Vagina (tissue), 2 donors: Measurements from ENCODE around the gene MGME1.

Source experiments
- POLR2AphosphoS5 ChIP-seq, 2 donors: sonication (generic); formaldehyde crosslinking; IDR thresholded peaks; one replicate each; pipeline ENCODE4 v1.9.0; 2017; ENCODE audit warnings: antibody characterized with exemption in 2 of 2, mild to moderate bottlenecking in 2 of 2, low read depth in 1 of 2; ENCODE audit not compliant: insufficient read depth in 1 of 2
- TF ChIP-seq, protein P1 (sequence below), 3 experiments: fragments of 450-650 bp in 2 of 3; fragments of 200-600 bp in 1 of 3; sonication (generic) in 1 of 3; IDR thresholded peaks; one replicate each; pipeline ENCODE4 v1.5.1; 2017 to 2019; ENCODE audit warnings: antibody characterized with exemption in 3 of 3, mild to moderate bottlenecking in 2 of 3, moderate library complexity in 2 of 3

- TF ChIP-seq, protein P1, sequence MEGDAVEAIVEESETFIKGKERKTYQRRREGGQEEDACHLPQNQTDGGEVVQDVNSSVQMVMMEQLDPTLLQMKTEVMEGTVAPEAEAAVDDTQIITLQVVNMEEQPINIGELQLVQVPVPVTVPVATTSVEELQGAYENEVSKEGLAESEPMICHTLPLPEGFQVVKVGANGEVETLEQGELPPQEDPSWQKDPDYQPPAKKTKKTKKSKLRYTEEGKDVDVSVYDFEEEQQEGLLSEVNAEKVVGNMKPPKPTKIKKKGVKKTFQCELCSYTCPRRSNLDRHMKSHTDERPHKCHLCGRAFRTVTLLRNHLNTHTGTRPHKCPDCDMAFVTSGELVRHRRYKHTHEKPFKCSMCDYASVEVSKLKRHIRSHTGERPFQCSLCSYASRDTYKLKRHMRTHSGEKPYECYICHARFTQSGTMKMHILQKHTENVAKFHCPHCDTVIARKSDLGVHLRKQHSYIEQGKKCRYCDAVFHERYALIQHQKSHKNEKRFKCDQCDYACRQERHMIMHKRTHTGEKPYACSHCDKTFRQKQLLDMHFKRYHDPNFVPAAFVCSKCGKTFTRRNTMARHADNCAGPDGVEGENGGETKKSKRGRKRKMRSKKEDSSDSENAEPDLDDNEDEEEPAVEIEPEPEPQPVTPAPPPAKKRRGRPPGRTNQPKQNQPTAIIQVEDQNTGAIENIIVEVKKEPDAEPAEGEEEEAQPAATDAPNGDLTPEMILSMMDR (IDR thresholded peaks at IDR 0.05) = no peak
- peak; percentile 95 to 96 for TF ChIP-seq POLR2AphosphoS5 (IDR thresholded peaks at IDR 0.05; ENCODE audit: insufficient read depth in 1 of 2, low read depth in 1 of 2)
Observed at GRCh38 chr20:17968366-17969277, at the start of gene MGME1, which contains the start of gene SNX5.
